Duodenal mucosa (tissue), 2 donors: ENCODE measurements around the gene STARD10.
A peak's percentile ranks its signal among the peaks of the same experiment; 100 is the strongest.

ENCODE experiments used
- H3K27ac ChIP-seq: one replicate; pipeline ENCODE4 v1.7.0; 2013; ENCODE audit warnings: low read depth, low read length
- H3K27me3 ChIP-seq, 2 donors: one replicate each; pipeline ENCODE4 v1.7.0; 2013; ENCODE audit warnings: low read length in 2 of 2, control low read depth in 1 of 2; ENCODE audit not compliant: insufficient read depth in 2 of 2, control insufficient read depth in 1 of 2
- H3K36me3 ChIP-seq, 2 donors: one replicate each; pipeline ENCODE4 v1.7.0; 2013; ENCODE audit warnings: low read length in 2 of 2, control low read depth in 1 of 2; ENCODE audit not compliant: insufficient read depth in 2 of 2, control insufficient read depth in 1 of 2
- H3K4me1 ChIP-seq, 2 donors: one replicate each; pipeline ENCODE4 v1.7.0; 2013; ENCODE audit warnings: low read length in 2 of 2, control low read depth in 1 of 2; ENCODE audit not compliant: insufficient read depth in 2 of 2, control insufficient read depth in 1 of 2
- H3K4me3 ChIP-seq, 2 donors: one replicate each; pipeline ENCODE4 v1.7.0; 2013; ENCODE audit warnings: low read length in 2 of 2, low read depth in 1 of 2
- H3K9ac ChIP-seq, 2 donors: one replicate each; pipeline ENCODE4 v1.7.0; 2013; ENCODE audit warnings: low read length in 2 of 2, low read depth in 1 of 2
- H3K9me3 ChIP-seq, 2 donors: one replicate each; pipeline ENCODE4 v1.7.0; 2013; ENCODE audit warnings: low read length in 2 of 2, control low read depth in 1 of 2; ENCODE audit not compliant: control insufficient read depth in 1 of 2

STARD10 gene

GRCh38 chr11:72745511-72745910 is 48.3 kb downstream of the STARD10 start:
- H3K9ac ChIP-seq: no peak overlapping the region
- no peaks in the 10 kb centered on the region for H3K27me3 ChIP-seq
- no peaks in the 10 kb centered on the region for H3K9me3 ChIP-seq
- H3K27ac ChIP-seq: no peak overlapping the region
- no peak overlapping the region for H3K4me3 ChIP-seq
- no peaks in the 10 kb centered on the region for H3K36me3 ChIP-seq
- peaks cover 17 to 26% of the 10 kb centered on the region in 2 donors for H3K4me1 ChIP-seq

GRCh38 chr11:72744474-72744873 is 49.4 kb downstream of the STARD10 start:
- no peaks in the 10 kb centered on the region for H3K27me3 ChIP-seq
- no peaks in the 10 kb centered on the region for H3K36me3 ChIP-seq
- H3K4me3 ChIP-seq: no peak overlapping the region
- H3K9me3 ChIP-seq: no peaks in the 10 kb centered on the region
- H3K9ac ChIP-seq: no peak overlapping the region
- peaks cover 21 to 36% of the 10 kb centered on the region in 2 donors for H3K4me1 ChIP-seq
- no peak overlapping the region for H3K27ac ChIP-seq

- Histone ChIP-seq H3K36me3 (no peaks in the 10 kb centered on the region), H3K9ac (no peak overlapping the region), H3K9me3 (no peaks in the 10 kb centered on the region), H3K27ac (no peak overlapping the region), H3K4me1 (peaks cover 25 to 35% of the 10 kb centered on the region in 2 donors), H3K4me3 (no peak overlapping the region), H3K27me3 (no peaks in the 10 kb centered on the region)
Measured at GRCh38 chr11:72743321-72744221, 50.3 kb downstream of the STARD10 start.

GRCh38 chr11:72742513-72743320 is 51.1 kb downstream of the STARD10 start:
- Histone ChIP-seq H3K4me1 (peaks cover 25 to 35% of the 10 kb centered on the region in 2 donors), H3K9ac (no peak overlapping the region), H3K36me3 (no peaks in the 10 kb centered on the region), H3K27me3 (no peaks in the 10 kb centered on the region), H3K4me3 (no peak overlapping the region), H3K27ac (no peak overlapping the region), H3K9me3 (no peaks in the 10 kb centered on the region)

GRCh38 chr11:72741849-72742512 is 51.9 kb downstream of the STARD10 start:
- Histone ChIP-seq H3K9me3 (no peaks in the 10 kb centered on the region), H3K27ac (no peak overlapping the region), H3K9ac (no peak overlapping the region), H3K36me3 (no peaks in the 10 kb centered on the region), H3K27me3 (no peaks in the 10 kb centered on the region), H3K4me3 (no peak overlapping the region), H3K4me1 (peaks cover 28 to 41% of the 10 kb centered on the region in 2 donors)

- no peaks in the 10 kb centered on the region for H3K9me3 ChIP-seq
- no peaks in the 10 kb centered on the region for H3K27me3 ChIP-seq
- H3K4me3 ChIP-seq: no peak overlapping the region
- no peak overlapping the region for H3K9ac ChIP-seq
- no peaks in the 10 kb centered on the region for H3K36me3 ChIP-seq
- H3K27ac ChIP-seq: no peak overlapping the region
- H3K4me1 ChIP-seq: peaks cover 30 to 46% of the 10 kb centered on the region in 2 donors
Measured at GRCh38 chr11:72741429-72741833, 52.4 kb downstream of the STARD10 start.

- no peak overlapping the region for H3K4me3 ChIP-seq
- H3K27me3 ChIP-seq: no peaks in the 10 kb centered on the region
- peaks cover 27 to 50% of the 10 kb centered on the region in 2 donors for H3K4me1 ChIP-seq
- H3K9ac ChIP-seq: no peak overlapping the region
- no peaks in the 10 kb centered on the region for H3K9me3 ChIP-seq
- H3K27ac ChIP-seq: no peak overlapping the region
- H3K36me3 ChIP-seq: no peaks in the 10 kb centered on the region
Measured at GRCh38 chr11:72740562-72741428, 53.1 kb downstream of the STARD10 start.

- H3K27ac ChIP-seq: no peak overlapping the region
- no peaks in the 10 kb centered on the region for H3K36me3 ChIP-seq
- H3K4me3 ChIP-seq: no peak overlapping the region
- H3K9ac ChIP-seq: no peak overlapping the region
- H3K4me1 ChIP-seq: peaks cover 25 to 50% of the 10 kb centered on the region in 2 donors
- no peaks in the 10 kb centered on the region for H3K9me3 ChIP-seq
- H3K27me3 ChIP-seq: no peaks in the 10 kb centered on the region
Measured at GRCh38 chr11:72740060-72740424, 53.8 kb downstream of the STARD10 start.

GRCh38 chr11:72739240-72740059 is 54.4 kb downstream of the STARD10 start:
- no peak overlapping the region for H3K9ac ChIP-seq
- peaks cover 25 to 47% of the 10 kb centered on the region in 2 donors for H3K4me1 ChIP-seq
- no peaks in the 10 kb centered on the region for H3K9me3 ChIP-seq
- H3K36me3 ChIP-seq: no peaks in the 10 kb centered on the region
- no peaks in the 10 kb centered on the region for H3K27me3 ChIP-seq
- peak overlapping the region; percentile 24 for H3K27ac ChIP-seq
- H3K4me3 ChIP-seq: peak overlapping the region; percentile 10 to 48
